ENCODE data around the gene NPW.
"Not testable (repeated sequence)": the region's sequence is repeated elsewhere in the genome, so short reads cannot be mapped to it uniquely, and the experiment has no call there.

Gene NPW

GRCh38 chr16:2002406-2003230, 17.0 kb upstream of the NPW start:
- DNase-seq, result no peak

GRCh38 chr16:2003231-2003826, 16.3 kb upstream of the NPW start:
- no peak for DNase-seq

- peak; percentile 78 for DNase-seq
These were observed 15.6 kb upstream of the NPW start for GRCh38 chr16:2003827-2004641.

- no peak for DNase-seq
These were observed 14.6 kb upstream of the NPW start for GRCh38 chr16:2004795-2005517.

- no peak for DNase-seq
These were observed 13.9 kb upstream of the NPW start for GRCh38 chr16:2005646-2006045.

GRCh38 chr16:2006317-2006716, 13.3 kb upstream of the NPW start:
- no peak for DNase-seq

GRCh38 chr16:2007081-2007836, 12.3 kb upstream of the NPW start:
- DNase-seq, result no peak

GRCh38 chr16:2008009-2008526, 11.5 kb upstream of the NPW start:
- DNase-seq, result no peak

- no peak for DNase-seq
These were observed 10.9 kb upstream of the NPW start for GRCh38 chr16:2008631-2009163.

- no peak for DNase-seq
These were observed 10.3 kb upstream of the NPW start for GRCh38 chr16:2009164-2009711.

GRCh38 chr16:2009791-2010510, 9.6 kb upstream of the NPW start, which contains the start of gene ZNF598:
TSS of gene ZNF598 (minus strand) at chr16:2009821.
- DNase-seq, result peak; percentile 68

- not testable (repeated sequence) for DNase-seq
These were observed 7.9 kb upstream of the NPW start for GRCh38 chr16:2011726-2012125.

GRCh38 chr16:2013527-2013926, 6.1 kb upstream of the NPW start:
- no peak for DNase-seq

GRCh38 chr16:2015117-2015946, 4.3 kb upstream of the NPW start:
- no peak for DNase-seq

GRCh38 chr16:2015947-2016208, 3.7 kb upstream of the NPW start:
- no peak for DNase-seq

- DNase-seq, result no peak
These were observed 3.1 kb upstream of the NPW start for GRCh38 chr16:2016407-2016922.

GRCh38 chr16:2019921-2020831, 591 bp downstream of the NPW start:
- DNase-seq, result no peak

GRCh38 chr16:2022723-2023091, 3.1 kb downstream of the NPW start:
- DNase-seq, result no peak
